GM21390 (cell line): ENCODE results near the gene CDH22.
A peak's percentile ranks its signal among the peaks of the same experiment; 100 is the strongest.

Experiments
- ATAC-seq: cut with Tn5 transposase; IDR thresholded peaks from one replicate; pipeline ENCODE4 v1.9.1; 2021; ENCODE audit not compliant: unreplicated experiment

Gene CDH22

DNA sequence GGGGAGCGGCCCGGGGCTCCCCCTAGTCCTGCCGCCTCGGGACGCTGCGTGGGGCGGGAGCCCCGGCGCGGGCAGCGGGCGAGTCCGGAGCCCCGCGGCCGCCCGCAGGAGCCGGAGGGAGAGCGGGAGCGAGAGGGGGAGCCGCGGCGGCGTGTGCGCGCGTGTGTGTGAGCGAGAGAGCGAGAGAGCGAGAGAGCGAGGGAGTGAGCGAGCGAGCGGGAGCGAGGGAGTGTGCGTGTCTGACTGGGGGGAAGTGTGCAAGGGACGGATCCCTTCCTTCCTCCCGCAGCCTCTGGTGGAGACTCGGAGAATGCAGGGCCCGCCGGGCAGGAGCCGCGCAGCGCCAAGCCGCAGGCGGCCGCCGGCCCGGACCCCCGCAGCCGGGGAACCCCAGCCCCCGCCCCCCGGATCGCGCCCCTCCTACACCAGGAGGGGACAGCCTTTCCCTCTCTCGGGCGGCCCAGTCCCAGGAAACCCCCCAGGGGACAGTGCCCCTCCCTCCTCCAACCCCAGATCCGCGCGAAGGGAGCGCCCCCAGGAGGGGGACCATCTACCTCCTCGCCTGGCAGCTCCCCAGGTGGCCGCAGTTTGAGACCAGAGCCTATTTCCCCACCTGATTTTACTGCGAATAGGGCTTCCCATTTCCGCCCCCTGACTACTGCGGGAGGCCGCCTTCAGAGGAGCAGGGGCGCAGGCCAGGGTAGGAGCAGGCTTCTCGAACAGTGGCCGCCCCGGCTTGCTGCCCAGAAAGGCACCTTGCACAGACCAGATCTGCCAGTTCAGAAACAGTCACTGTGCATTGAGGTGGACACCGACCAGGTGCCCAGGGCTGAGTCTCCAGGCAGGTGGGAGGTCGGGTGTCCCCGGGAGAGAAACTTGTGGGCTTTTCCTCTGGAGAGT is at the start of gene CDH22:
CDH22 (minus strand) TSS at position 241 of the 900 bp plus-strand sequence. CDS start 57,204 bp downstream, outside the sequence.
- ATAC-seq, result no peak

DNA sequence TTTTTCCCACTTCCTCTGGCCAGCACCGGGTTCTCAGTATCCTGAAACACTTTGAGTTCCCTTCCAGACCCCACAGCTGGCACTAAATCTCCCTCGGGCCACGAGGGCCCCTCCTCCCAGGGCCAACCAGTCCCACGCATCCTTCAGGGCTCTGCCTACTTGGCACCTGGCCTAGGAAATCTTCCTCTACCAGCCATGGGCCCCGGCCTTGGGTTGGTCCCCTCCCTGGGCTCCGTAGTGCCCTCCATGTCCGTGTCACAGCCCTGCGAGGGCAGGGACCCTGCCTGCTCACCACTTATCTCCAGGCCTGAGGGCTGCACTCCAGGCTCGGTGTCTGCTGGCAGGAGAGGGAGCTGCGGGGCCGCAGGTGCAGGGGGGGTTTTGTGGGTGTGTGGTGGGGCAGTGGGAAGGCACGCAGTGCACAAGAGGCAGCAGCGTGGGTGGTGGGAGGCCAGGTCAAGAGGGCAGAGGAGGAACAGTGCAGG is 48.8 kb upstream of the CDH22 start:
- no peak for ATAC-seq

- ATAC-seq, result no peak
These were observed 48.1 kb upstream of the CDH22 start for GRCh38 chr20:46356195-46357029.

DNA sequence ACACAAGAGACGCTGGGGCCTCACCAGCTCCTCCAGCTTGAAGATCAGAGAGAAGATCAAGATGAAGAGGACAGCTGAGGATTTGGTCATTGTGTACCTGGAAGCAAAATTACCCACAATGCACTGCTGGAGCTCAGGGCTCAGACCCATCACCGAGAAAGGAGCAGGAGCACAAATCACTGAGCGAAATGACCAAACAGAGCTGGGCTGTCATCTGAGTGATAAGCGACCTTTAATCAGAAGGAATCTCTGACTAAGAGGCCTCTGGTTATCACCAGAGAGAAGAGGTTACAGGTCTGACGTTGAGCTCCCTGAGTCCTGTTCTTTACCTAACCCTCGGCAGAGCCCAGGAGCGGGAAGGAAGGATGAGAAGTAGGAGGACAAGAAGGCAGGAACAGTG is 47.5 kb upstream of the CDH22 start:
- ATAC-seq, result no peak

DNA sequence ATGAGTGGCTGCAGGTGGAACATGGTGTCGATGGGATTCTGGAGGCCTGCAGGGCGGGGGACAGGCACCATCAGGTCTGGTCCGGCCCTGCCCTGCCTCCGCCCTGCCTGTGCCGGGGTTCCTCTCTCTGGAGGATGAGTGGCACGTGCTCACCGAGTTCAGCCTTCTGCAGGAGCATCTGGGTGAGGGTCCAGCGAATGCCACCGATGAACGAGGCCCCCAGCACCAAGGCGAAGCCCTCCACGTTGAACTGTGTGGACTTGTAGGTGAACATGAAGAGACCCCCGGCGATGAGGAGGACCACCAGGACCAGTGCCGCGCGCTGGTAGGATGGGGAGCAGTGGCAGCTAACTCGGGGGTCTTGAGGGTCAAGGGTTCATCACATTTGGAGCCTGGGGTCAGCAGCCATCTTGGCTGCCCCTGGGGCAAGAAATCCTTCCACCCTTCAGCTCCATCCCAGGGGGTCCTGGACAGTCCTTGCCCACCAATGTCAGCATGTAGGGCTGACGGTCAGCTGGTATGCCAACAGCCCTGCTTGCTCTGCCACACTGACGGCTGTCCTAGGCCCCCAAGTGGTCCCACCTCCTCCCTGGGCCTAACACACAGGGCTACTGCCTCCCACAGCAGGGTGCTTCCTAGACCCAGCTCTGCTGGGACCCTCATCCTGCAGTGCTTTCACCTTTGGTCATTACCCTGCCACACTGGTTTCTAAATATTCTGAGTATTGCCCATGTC is 46.8 kb upstream of the CDH22 start:
- ATAC-seq, result no peak

DNA sequence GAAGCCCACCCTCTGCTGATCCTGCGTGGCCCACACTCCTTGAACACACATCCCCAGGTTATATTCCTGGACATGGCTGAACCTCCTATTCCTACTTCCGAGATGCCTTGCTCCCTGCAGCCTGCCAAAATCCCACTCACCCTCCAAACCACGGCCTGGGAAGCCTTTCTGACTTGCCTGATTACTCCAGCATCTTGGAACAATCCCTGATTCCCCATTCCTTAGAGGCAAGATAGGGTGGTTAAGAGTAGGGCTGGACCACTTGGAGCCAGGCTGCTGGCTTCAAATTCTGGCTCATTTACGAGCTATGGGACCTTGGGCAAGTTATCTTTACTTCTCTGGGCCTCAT is 45.9 kb upstream of the CDH22 start:
- no peak for ATAC-seq

DNA sequence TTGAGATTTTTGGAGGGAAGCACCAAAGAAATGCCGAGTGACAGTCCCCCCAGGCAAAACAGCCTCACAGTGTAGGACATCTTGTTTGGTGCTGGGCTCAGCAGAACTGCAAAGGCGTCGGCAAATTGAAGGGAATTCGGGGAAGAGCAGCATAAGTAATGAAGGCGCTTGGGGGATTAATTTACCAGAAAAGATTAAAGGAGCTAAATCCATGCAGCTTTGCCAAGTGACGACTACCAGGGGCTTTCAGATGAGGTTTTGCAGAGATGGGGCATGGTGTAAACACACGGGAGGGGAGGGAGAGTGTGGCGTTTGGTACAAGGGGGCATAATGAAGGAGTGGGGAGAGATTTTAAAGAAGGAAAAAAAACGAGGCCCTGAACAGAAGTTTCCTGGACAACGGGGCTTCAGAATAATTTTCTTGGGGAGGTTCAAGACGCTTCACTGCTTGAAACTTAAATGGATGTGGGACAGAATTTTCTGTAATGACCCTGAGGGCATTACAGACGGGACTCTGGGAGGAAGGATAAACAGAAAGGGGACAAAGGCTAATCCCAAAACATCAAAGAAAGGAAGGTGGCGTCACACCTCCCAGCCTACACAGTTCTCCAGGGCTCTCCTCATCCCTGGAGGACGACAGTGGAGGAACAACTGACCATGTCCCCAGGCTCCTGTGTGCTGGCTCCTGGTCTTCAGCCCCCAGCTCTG is 45.4 kb upstream of the CDH22 start:
- no peak for ATAC-seq

GRCh38 chr20:46352370-46352938 is 44.2 kb upstream of the CDH22 start:
- ATAC-seq, result no peak

DNA sequence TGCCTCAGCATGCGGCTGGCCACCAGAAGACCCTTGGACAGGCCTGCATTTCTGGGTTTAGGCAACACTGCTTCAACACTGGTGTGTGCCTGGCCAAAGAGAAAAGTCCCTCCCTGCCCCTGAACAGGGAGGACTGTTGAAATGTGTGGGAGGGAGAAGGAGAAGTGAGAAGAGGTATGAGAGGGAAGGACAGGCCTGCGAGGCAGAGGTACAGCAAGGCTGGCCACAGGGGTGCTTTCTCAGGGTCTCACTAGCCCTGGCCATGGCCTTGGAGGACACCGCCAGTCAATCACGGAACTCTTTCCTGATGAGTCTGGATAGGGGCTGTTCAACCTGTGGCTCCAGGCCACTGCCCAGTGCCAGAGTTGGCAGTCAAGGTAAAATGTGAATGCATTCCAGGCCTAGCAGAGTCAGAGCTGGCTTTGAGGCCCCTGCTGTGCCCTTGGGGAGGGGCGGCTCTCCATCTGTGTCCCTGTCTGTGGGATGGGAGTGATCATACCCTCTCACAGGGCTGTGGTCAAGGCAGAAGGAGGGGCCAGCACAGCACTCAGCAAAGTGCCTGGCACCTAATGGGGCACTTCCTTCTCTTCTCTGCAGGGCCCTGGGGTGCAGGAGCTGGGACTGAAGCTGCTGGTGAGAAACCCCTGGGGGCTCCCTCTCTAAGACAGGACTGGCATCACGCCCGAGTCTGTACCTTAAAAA is 43.2 kb upstream of the CDH22 start:
- no peak for ATAC-seq

- no peak for ATAC-seq
These were observed 42.6 kb upstream of the CDH22 start for GRCh38 chr20:46350986-46351267.

DNA sequence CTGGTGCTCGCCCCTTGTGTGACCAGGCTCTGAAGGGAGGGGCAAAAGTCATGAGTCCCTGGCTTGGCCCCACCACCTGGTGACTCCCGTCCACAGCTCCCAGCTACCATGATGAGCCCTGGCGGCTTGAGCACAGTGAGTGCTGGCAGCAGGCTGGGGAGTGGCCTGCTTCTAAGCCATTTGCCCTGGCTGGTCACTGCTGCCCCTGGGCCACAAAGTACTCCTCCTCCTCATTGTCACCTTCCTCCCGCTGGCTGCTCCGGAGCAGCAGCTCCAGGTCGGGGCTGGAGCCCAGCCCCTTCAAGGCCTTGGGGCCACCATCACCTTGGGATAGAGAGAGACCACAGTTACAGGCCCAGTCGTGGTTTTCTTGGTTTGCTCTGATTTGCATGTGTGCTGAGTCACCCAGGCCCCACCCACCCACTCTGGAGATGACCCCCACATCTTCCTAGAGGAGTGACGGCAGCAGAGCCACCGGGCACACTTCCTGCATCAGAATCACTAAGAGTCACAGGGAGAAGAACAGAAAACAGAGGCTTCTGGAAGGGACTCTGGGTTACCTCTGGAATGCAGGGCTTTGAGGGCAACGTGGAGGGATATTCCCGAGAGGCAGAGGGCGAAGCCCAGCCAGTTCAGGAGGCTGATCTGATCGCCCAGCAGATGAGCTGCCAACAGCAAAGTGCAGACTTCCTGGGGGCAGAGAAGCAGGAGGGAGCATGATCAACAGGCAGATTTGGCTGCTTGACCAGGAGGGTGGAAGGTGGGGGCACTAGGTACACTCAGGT is 42.1 kb upstream of the CDH22 start:
- ATAC-seq, result peak; percentile 73

GRCh38 chr20:46349742-46350056 is 41.4 kb upstream of the CDH22 start:
- ATAC-seq, result no peak

DNA sequence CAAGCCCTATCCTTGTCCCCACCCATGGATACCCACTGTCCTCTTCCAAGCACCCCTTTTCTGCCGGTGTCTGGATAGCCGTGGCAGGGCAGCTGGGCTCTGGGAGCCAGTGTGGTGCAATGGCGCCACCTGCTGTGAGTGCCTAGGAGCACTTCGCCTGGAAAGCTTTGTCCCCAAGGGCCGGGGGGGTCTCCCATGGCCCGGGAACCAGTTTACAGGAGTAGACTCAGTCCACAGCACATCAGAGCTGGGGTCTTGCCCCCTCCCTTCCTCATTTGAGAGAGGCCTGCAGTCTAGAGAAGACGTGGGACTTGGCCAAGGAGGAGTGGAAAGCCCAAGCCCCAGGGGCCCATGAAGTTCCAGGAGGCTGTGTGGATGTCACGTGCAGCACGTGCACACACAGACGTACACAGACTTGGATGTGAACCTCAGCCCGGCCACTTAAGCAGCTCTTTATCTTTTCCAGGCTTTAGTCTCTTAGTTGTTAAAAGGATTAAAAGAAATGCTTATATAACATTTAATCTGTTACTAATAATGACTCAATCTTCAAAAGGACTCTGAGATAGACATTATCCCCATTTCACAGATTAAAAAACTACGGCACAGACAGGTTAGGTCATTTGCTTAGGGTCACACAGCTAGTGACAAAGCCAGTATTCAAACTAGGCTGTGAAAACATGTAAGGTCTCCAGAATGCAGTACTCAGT is 40.9 kb upstream of the CDH22 start:
- ATAC-seq, result no peak

DNA sequence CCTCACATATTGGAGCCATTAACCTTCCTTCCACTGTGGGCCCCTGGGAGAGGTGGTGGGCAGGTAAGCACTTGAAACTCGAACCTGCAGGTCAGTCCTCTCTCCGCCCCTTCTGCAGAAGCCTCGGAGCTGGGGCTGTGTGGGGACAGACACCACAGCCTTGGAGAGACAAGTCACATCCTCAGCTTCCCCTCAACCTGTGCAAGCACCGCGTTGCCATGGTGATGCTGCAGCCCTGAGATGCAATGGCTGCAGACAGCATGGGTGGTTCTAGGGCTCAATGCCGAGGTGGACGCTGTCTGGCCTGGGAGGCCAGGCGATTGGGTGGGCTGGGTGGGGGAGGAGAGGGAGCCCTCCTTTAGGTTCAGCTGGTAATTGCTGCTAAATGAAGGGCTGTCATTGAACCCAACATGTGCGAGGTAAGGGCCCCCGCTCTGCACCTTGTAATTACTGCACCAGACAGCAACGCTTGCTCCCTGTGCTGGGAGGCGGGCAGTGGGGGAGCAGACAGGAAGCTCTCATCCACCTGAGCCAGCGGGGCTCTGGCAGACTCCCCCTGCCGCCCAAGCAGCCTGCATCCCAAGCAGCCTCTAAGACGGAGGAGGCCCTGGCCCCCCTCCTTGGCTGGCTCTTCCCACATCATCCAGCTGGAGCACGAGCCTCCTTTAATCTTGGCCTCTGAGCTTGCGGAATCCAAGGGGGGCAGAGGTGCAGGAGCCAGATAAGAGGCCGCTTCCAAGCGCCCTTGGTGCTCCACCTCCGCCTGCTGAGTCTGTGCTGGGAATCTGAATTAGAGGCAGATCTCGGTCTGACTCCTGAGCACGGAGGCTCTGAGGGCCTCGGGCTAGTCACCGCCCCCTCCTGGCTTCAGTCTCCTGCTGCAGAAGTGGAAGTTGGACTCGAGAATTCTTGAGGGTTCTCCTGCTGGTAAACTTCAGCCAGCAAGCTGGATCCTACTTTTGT is 39.8 kb upstream of the CDH22 start:
- no peak for ATAC-seq

GRCh38 chr20:46346770-46347169 is 38.5 kb upstream of the CDH22 start:
- no peak for ATAC-seq

GRCh38 chr20:46344488-46345162 is 36.3 kb upstream of the CDH22 start:
- no peak for ATAC-seq

DNA sequence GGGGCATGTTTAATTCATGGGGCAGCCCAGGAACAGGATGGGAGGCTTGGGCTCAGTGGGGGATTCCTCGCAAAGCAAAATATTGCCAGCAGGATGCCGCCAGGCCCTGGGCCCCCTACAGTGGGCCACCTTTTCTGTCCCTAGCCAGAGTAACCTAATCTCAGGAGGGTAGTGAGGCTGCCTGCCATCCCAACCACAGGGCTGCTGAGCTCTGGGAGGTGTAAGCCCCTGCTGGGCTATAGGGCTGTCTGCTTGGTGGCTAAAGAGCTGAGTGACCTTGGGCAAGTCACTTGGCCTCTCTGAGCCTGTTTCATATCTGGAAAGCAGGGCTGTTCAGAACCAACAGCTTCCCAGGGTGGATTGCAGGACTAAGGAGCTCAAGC is 35.7 kb upstream of the CDH22 start:
- no peak for ATAC-seq
